ENCODE measurements around the gene OSBPL10. TPM values are rescaled to one million over a fixed set of nuclear protein-coding genes. Genes with fewer than 3 reads are reported as not detected.
"Not testable (repeated sequence)": the region's sequence is repeated elsewhere in the genome, so short reads cannot be mapped to it uniquely, and the experiment has no call there.

The OSBPL10 gene
- total RNA-seq, 1 donor from 2014 or later = 20.5 TPM

DNA sequence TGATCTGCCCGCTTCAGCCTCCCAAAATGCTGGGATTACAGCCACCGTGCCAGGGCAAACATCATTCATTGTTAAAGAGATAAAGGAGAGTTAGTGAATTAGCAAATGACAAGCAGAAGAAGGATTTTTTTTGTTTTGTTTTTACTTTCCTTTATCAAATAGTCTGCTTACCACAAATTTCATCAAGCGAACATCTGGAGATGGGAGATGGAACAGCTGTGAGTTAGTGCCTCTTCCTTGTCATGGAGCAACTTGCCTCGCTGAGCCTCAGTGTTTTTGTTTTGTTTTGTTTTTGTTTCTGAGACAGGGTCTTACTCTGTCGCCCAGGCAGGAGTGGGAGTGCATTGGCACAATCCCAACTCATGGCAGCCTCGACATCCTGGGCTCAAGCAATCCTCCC lies 16.4 kb upstream of the OSBPL10 start:
- DNase-seq (ENCODE audit: low read depth) (no peak), FAIRE-seq (no peak)
- TF ChIP-seq, protein P1, sequence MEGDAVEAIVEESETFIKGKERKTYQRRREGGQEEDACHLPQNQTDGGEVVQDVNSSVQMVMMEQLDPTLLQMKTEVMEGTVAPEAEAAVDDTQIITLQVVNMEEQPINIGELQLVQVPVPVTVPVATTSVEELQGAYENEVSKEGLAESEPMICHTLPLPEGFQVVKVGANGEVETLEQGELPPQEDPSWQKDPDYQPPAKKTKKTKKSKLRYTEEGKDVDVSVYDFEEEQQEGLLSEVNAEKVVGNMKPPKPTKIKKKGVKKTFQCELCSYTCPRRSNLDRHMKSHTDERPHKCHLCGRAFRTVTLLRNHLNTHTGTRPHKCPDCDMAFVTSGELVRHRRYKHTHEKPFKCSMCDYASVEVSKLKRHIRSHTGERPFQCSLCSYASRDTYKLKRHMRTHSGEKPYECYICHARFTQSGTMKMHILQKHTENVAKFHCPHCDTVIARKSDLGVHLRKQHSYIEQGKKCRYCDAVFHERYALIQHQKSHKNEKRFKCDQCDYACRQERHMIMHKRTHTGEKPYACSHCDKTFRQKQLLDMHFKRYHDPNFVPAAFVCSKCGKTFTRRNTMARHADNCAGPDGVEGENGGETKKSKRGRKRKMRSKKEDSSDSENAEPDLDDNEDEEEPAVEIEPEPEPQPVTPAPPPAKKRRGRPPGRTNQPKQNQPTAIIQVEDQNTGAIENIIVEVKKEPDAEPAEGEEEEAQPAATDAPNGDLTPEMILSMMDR (IDR thresholded peaks at IDR 0.05; ENCODE audit: insufficient read depth, low read length, severe bottlenecking) = no peak
- Histone ChIP-seq H3K4me3 (ENCODE audit: low read depth, low read length) (no peak overlapping the region), H3K36me3 (ENCODE audit: control insufficient read depth, insufficient read depth, low read length) (no peaks in the 10 kb centered on the region), H3K27me3 (ENCODE audit: control insufficient read depth, insufficient read depth, low read length) (no peaks in the 10 kb centered on the region)

DNA sequence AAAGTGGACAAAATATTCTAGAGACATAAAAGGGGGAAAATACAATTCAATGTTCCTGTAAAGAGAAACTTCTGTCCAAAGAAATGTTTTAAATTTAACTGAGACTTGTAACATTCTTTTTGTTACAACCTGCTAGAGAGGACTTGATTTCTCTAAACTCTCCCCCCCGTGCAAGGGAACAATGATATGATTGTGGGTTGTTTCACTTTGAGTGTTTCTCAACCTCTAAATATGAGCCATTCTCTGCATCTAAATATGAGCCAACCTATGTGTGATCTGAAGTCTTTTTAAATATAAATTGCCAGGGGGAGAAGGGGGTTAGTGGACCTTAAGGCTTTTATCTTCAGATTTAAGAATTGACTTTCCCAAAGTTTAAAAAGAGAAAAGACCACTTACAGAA lies 15.1 kb upstream of the OSBPL10 start:
- TF ChIP-seq, protein P1 (IDR thresholded peaks at IDR 0.05; ENCODE audit: insufficient read depth, low read length, severe bottlenecking) = no peak
- no peak for FAIRE-seq
- DNase-seq (ENCODE audit: low read depth) = no peak
- H3K4me3 ChIP-seq (ENCODE audit: low read depth, low read length) = no peak overlapping the region
- H3K36me3 ChIP-seq (ENCODE audit: control insufficient read depth, insufficient read depth, low read length) = no peaks in the 10 kb centered on the region
- H3K27me3 ChIP-seq (ENCODE audit: control insufficient read depth, insufficient read depth, low read length) = no peaks in the 10 kb centered on the region

DNA sequence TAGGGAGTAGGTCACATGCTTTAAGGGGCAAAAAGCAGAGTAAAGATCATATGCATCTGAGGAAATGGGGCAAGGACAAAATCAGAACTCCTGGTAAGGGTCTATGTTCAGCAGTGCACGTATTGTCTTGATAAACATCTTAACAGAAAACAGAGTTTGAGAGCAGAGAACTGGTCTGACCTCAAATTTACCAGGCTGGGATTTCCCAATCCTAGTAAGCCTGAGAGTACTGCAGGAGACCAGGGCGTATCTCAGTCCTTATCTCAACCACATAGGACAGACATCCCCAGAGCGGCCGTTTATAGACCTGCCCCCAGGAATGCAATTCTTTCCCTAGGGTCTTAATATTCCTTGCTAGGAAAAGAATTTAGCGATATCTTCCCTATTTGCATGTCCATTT lies 14.0 kb upstream of the OSBPL10 start:
- not testable (repeated sequence) for H3K36me3 ChIP-seq (ENCODE audit: control insufficient read depth, insufficient read depth, low read length); DNase-seq (ENCODE audit: low read depth); H3K4me3 ChIP-seq (ENCODE audit: low read depth, low read length); FAIRE-seq; H3K27me3 ChIP-seq (ENCODE audit: control insufficient read depth, insufficient read depth, low read length)

DNA sequence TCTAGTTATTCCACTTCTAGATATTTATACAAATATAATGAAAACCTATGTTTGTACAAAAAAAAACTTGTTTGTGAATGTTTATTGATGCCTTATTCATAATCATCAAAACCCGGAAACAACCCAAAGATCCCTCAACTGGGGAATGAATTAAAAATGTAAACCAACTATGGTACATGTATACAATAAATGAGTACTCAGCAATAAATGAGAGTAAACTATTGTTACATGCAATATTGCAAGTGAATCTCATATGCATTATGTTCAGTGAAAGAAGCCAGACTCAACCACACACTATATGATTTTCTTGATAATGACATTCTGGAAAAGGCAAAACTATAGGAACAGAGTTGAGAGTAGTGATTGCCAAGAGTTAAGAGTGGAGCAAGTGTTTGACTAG lies 12.8 kb upstream of the OSBPL10 start:
- no peaks in the 10 kb centered on the region for H3K36me3 ChIP-seq (ENCODE audit: control insufficient read depth, insufficient read depth, low read length)
- no peak for DNase-seq (ENCODE audit: low read depth)
- TF ChIP-seq, protein P1 (IDR thresholded peaks at IDR 0.05; ENCODE audit: insufficient read depth, low read length, severe bottlenecking) = no peak
- H3K4me3 ChIP-seq (ENCODE audit: low read depth, low read length) = no peak overlapping the region
- FAIRE-seq = no peak
- no peaks in the 10 kb centered on the region for H3K27me3 ChIP-seq (ENCODE audit: control insufficient read depth, insufficient read depth, low read length)

DNA sequence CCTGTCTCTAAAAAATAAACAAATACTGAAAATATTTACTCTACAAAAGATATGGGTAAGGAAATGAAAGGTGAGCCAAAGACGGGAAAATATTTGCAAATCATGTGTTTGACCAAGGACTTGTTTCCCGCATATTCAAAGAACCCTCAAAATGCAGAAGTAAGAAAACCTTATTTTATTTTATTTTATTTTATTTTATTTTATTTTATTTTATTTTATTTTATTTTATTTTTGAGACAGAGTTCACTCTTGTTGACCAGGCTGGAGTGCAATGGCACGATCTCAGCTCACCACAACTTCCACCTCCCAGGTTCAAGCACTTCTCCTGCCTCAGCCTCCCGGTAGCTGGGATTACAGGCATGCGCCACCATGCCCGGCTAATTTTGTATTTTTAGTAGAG lies 11.9 kb upstream of the OSBPL10 start:
- DNase-seq (ENCODE audit: low read depth); H3K4me3 ChIP-seq (ENCODE audit: low read depth, low read length); FAIRE-seq; H3K27me3 ChIP-seq (ENCODE audit: control insufficient read depth, insufficient read depth, low read length); H3K36me3 ChIP-seq (ENCODE audit: control insufficient read depth, insufficient read depth, low read length): not testable (repeated sequence)

DNA sequence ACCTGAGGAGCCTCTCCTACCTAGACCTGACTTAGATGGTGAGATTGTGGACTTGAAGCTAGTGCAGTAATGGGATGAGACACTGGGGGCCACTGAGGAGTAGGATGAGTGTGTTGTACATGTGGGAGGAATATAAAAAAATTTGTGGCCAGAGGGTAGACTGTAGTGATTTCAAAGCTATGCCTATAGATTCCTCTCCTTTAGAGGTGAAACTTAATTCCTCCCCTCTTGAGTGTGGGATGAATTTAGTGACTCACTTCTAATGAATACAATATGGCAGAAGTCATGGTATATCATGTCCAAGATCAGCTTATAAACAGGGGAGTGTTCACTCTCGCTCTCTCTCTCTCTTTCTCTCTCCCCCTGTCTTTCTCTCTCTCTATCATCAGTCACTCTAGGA lies 7.2 kb upstream of the OSBPL10 start:
- H3K36me3 ChIP-seq (ENCODE audit: control insufficient read depth, insufficient read depth, low read length) = peaks cover 3% of the 10 kb centered on the region
- H3K4me3 ChIP-seq (ENCODE audit: low read depth, low read length) = no peak overlapping the region
- no peaks in the 10 kb centered on the region for H3K27me3 ChIP-seq (ENCODE audit: control insufficient read depth, insufficient read depth, low read length)
- FAIRE-seq (no peak), DNase-seq (ENCODE audit: low read depth) (no peak)
- TF ChIP-seq, protein P1 (IDR thresholded peaks at IDR 0.05; ENCODE audit: insufficient read depth, low read length, severe bottlenecking) = no peak

DNA sequence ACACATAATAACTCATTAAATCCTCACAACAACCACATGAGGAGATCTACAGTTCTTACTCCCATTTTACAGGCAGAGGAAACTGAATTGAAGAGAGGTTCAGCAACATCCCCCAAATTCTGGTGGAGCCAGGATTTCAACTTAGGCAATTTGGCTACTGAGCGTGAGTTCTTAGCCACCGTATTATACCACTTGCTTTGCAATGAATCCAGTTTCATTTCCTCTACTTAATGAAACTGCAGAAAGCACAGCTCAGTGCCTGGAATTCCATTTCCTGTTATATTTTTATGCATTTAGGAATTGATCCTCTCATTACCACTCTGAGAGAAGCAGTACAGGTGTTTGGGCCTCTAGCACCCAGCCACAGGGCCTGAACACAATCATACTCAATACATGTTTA lies 4.8 kb upstream of the OSBPL10 start:
- peaks cover 3% of the 10 kb centered on the region for H3K36me3 ChIP-seq (ENCODE audit: control insufficient read depth, insufficient read depth, low read length)
- FAIRE-seq = no peak
- no peak overlapping the region for H3K4me3 ChIP-seq (ENCODE audit: low read depth, low read length)
- no peaks in the 10 kb centered on the region for H3K27me3 ChIP-seq (ENCODE audit: control insufficient read depth, insufficient read depth, low read length)
- no peak for DNase-seq (ENCODE audit: low read depth)
- TF ChIP-seq, protein P1 (IDR thresholded peaks at IDR 0.05; ENCODE audit: insufficient read depth, low read length, severe bottlenecking) = no peak
